ENCODE results near the gene EXOC7.
"Not testable (repeated sequence)": the region's sequence is repeated elsewhere in the genome, so short reads cannot be mapped to it uniquely, and the experiment has no call there.

EXOC7 gene

GRCh38 chr17:76074390-76075363 is 28.9 kb downstream of the EXOC7 start, which contains the start of gene GALR2:
Gene GALR2, plus strand, starts transcription at chr17:76074781. Its CDS starts 103 bp downstream, at chr17:76074884.
- peak; percentile 60 for DNase-seq

- peak; percentile 90 for DNase-seq
Measured at GRCh38 chr17:76072148-76072858, 31.3 kb downstream of the EXOC7 start, which contains the start of gene SRP68. Gene SRP68, minus strand, starts transcription at chr17:76072517. Its CDS starts 26 bp downstream, at chr17:76072491.

GRCh38 chr17:76071531-76072147 is 31.9 kb downstream of the EXOC7 start:
- DNase-seq, result peak; percentile 82

GRCh38 chr17:76065775-76066174 is 37.8 kb downstream of the EXOC7 start:
- no peak for DNase-seq

GRCh38 chr17:76063875-76064546 is 39.6 kb downstream of the EXOC7 start:
- no peak for DNase-seq

GRCh38 chr17:76058264-76058663 is 45.3 kb downstream of the EXOC7 start:
- not testable (repeated sequence) for DNase-seq

GRCh38 chr17:76056882-76057281 is 46.7 kb downstream of the EXOC7 start:
- no peak for DNase-seq

GRCh38 chr17:76054112-76054476 is 49.5 kb downstream of the EXOC7 start:
- DNase-seq, result no peak

GRCh38 chr17:76053246-76054111 is 50.1 kb downstream of the EXOC7 start:
- DNase-seq, result no peak

- DNase-seq, result no peak
Measured at GRCh38 chr17:76051561-76051960, 52.0 kb downstream of the EXOC7 start.

GRCh38 chr17:76050538-76051467 is 52.8 kb downstream of the EXOC7 start:
- DNase-seq, result no peak

GRCh38 chr17:76049836-76050537 is 53.6 kb downstream of the EXOC7 start:
- no peak for DNase-seq

GRCh38 chr17:76049239-76049638 is 54.3 kb downstream of the EXOC7 start:
- no peak for DNase-seq

- DNase-seq, result no peak
Measured at GRCh38 chr17:76048711-76049110, 54.9 kb downstream of the EXOC7 start.

GRCh38 chr17:76048025-76048605 is 55.5 kb downstream of the EXOC7 start:
- no peak for DNase-seq

- DNase-seq, result no peak
Measured at GRCh38 chr17:76046064-76046463, 57.5 kb downstream of the EXOC7 start.

- not testable (repeated sequence) for DNase-seq
Measured at GRCh38 chr17:76044475-76045007, 59.0 kb downstream of the EXOC7 start.

- DNase-seq, result not testable (repeated sequence)
Measured at GRCh38 chr17:76042868-76043267, 60.7 kb downstream of the EXOC7 start.

- DNase-seq, result no peak
Measured at GRCh38 chr17:76040376-76040775, 63.2 kb downstream of the EXOC7 start.

Data from activated CD8-positive, alpha-beta memory T cell treated with anti-CD3 and anti-CD28 coated beads, Interleukin-2, amount 50 U/mL, for 48 hours (primary cell).